Gastrocnemius medialis (tissue), 4 donors: ENCODE data around the gene DBF4B.

ENCODE experiments used
- CTCF ChIP-seq, 5 experiments: fragments of 450-650 bp in 3 of 5; fragments of 200-600 bp in 2 of 5; sonication (generic) in 2 of 5; IDR thresholded peaks in 4 of 5; conservative IDR thresholded peaks in 1 of 5; 1 replicate in 4 of 5; 2 replicates in 1 of 5; pipeline ENCODE4 v1.5.1; 2016 to 2019; ENCODE audit warnings: antibody characterized with exemption in 5 of 5, mild to moderate bottlenecking in 3 of 5, moderate library complexity in 3 of 5
- POLR2A ChIP-seq, 2 donors: fragments of 450-650 bp; IDR thresholded peaks; one replicate each; pipeline ENCODE4 v1.6.1; 2017; ENCODE audit warnings: antibody characterized with exemption in 2 of 2, mild to moderate bottlenecking in 2 of 2, moderate library complexity in 2 of 2

DNA sequence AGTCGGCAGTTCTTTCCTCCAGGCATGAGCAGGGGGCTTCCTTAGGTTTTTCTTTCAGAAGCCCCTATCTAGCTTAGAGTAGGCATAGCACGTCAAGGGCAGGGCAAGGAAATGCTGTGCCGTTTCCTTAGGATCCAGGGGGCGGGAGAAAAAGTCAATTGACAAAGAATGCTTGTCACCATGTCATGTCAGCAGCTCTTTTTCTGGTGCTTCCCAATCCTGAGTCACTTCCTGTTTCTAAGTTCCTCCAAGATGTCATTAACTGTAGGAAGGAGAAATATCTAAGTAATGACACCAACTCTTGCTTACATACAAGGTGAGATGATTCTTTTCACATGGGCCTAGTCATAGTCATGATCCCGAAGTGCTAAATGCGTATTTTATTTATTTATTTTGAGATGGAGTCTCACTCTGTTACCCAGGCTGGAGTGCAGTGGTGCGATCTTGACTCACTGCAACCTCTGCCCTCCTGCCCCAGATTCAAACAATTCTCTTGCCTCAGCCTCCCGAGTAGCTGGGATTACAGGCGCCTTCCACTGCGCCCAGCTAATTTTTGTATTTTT, 86.5 kb downstream of the DBF4B start:
- TF ChIP-seq CTCF (IDR thresholded peaks at IDR 0.05 in 4 of 5, conservative IDR thresholded peaks at IDR 0.05 in 1 of 5) (no peak), POLR2A (IDR thresholded peaks at IDR 0.05) (no peak)
